Measurements from ENCODE around the gene PRCD.
"Not testable (repeated sequence)": the region's sequence is repeated elsewhere in the genome, so short reads cannot be mapped to it uniquely, and the experiment has no call there.

Gene PRCD

DNA sequence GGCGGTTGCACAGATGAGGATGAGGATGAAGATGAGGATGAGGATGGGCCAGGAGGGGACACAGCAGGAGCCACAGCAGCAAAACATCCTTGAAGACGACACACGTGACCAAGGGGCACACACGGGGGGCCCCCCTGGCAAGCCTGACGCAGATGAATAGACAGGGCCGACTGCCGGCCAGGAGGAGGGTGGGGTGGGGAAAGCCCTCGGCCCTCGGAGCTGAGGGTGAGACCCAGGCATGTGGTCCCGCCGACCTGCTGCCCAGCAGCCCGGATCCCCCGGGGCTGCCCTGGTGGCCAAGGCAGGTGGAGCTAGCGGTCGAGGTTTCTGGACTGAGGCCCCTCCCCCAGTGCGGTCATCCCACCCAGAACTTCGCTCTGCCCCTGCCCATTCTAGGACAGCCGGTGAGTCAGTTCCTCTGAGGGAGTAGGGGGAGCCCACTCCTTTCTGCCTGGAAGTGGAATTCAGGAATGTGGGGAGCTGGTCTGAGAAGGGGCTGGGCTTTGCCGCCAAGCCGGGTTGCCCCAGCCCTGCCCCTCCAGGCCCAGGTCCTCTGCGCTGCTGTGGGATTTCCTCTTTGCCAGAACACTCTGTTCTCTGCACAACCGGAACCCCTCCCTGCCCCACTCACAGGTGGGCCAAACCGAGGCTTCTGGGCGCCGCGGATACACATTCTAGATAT is 12.3 kb upstream of the PRCD start:
- DNase-seq (ENCODE audit: low read depth) = peak; percentile 92

DNA sequence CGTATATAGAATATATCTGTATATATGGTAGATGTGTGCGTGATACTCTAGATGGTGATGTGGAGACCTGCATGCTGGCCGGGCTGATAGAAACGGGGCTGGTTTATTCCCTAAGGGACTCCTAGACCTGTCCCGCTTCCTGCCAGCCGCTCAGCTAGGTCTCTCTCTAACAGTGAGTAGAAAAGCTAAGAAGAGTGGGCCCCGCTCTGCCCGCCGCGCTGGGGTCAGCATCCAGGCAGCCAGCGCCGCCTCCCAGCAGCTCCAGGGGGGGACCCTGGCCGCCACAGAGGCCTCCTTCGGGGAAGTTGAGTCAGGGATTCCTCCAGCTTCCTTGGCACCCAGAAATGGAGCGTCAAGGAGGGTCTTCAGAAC is 11.7 kb upstream of the PRCD start:
- DNase-seq (ENCODE audit: low read depth) = no peak

DNA sequence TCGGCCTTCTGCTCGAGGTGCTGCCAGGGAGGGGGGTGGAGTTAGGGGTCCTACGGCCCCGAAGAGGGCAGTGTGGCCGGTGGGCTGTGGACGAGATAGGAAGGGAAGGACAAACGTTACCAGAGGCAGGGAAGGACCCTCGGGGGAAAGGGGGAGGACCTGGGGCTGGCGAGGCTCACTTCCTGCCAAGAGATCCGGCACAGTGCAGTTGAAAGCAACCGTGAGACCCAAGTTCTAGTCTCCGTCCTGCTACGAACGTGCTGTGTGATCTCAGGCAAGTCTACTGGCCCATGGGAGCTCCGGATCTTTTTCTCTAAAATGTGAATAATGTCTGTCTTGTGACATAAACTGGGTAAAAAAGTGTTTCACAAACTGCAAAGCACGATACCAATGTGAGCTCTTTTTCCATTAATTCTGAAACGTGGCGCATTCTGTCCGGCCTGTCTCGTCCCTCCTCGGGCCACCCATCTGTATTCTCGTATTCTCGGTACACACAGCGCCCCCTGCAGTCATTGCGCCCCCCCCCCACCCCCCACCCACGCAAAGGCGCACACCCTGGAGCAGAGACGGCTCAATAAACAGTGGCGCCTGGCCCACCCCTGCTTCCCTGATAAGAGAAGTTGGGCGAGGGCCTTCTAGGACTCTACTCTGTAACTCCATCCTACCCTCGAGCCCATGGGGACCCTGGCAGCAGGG is 11.2 kb upstream of the PRCD start:
- no peak for DNase-seq (ENCODE audit: low read depth)

DNA sequence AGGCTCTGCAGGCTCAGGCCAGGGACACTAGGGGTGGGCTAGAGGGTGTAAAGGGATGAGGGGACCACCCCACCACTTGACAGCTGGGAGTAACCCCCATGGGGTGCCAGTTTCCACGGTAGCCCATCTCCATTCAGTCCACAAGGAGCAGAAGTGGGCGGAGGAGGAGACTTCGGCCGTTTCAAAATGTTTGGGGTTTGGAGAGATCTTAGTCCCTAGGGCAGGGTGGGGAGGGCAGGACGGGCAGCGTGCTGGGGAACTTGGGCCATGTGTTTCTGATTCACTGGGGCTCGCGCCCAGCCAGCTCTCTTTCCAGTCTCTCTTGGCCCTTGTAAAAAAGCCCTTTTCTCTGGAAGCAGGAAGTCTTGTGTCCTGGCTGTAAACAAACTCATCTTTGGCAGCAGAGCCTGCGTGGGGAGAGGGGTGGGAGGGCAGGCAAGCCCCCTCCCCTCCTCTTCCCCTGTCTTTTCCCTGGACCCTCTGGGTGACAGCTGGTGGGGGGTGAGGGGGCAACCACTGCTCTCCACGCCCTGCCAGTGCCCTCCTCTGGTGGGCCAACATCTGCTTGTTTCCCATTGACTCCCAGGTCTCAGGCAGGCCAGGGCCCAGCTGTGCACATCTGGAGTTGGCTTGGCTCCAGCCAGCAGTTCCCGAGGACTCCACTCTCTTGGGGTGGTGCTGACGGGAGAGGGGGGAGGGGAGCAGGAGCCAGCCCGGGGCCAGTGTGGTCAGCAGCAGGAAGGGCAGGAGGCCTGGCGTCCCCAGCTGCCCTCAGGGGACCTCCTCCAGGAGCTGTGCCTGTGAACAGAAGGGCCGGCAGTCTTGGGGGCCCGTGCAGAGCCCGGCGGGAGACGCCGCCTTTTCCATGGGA is 10.4 kb upstream of the PRCD start:
- peak; percentile 85 for DNase-seq (ENCODE audit: low read depth)

DNA sequence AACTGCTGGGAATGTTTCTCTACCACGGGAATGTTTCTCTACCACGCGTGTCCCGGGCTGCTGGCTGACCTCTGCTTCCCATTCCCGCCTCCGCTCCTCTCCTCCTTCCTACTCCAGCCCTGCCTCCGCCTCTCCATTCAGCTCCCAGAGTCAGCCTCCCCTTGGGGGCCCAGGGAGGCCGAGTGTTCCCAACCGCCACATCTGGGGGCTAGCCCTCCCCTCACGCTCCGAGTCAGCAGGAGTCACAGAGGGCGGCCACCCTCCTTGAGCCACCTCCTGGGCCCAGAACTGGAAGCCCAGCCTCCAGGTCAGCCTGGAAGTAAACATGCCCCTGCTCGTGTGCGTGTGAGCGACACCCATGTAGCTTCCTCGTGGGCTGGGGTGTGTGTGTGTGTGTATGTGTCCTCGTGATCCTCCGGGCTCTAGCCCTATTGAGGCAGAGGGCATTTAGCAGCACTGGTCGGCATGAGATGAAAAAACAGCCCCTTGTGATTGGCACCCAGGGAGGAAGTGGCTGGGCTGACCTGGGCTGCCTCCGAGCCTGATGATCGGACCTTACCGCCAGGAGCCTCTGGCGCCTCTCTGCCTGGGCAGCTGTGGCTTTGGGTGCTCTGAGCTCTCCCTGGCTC is 9.6 kb upstream of the PRCD start:
- DNase-seq (ENCODE audit: low read depth) = peak; percentile 60

DNA sequence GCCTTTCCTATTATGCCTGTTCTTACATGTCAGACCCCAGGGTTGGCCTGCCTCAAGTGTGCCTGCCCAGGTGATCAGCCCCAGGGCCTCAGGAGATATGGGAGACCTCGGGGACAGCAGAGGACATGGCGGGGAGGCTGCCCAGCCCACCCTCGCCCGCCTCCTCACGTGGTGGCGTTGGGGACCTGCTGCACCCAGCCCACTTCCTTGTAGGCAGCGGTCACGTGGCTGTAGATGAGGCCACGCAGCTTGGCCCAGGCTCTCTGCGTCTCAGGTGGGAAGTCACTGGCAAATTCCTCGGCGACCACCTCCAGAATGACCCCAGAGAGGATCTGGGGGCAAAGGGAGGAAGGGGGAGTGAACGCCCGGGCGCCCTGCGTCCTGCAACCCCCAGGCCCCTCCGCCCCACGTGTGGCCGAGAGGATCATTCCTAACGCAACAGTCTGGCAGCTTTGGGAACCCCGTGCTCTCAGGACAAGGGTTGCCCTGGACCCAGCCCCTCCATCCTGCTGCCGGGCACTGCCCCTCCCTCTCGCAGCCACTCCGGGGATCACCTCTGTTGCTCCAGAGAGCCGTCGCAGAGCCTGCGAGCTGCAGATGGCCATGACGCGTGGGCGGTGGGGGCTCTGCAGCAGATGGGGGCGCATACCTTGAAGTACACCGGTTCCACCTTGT is 8.9 kb upstream of the PRCD start:
- no peak for DNase-seq (ENCODE audit: low read depth)

DNA sequence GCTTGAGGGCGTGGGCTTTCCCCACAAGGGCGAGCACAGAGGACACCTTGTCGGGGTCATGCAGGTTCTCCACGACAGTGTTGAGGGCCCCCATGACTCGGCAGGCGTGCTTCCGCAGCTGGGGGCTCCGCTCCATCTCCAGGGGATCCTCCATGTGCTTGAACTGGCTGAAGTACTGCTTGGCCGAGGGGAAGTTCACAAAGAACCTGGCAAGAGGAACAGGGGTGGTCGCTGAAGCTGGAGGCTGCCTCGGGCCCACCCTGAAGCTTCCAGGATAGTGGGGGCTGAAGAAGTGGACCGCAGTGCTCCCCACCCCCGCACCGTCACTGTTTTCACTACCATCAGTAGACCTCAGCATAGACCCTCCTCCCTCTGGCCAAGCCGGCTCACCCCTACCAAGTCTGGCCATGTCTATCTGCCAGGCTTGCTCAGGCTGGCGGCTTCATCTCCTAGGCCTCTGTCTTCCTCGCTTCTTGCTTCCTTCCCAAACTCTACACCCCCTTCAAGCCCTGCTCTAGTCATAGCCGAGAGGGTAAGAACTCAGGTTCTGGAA is 8.3 kb upstream of the PRCD start:
- no peak for DNase-seq (ENCODE audit: low read depth)

DNA sequence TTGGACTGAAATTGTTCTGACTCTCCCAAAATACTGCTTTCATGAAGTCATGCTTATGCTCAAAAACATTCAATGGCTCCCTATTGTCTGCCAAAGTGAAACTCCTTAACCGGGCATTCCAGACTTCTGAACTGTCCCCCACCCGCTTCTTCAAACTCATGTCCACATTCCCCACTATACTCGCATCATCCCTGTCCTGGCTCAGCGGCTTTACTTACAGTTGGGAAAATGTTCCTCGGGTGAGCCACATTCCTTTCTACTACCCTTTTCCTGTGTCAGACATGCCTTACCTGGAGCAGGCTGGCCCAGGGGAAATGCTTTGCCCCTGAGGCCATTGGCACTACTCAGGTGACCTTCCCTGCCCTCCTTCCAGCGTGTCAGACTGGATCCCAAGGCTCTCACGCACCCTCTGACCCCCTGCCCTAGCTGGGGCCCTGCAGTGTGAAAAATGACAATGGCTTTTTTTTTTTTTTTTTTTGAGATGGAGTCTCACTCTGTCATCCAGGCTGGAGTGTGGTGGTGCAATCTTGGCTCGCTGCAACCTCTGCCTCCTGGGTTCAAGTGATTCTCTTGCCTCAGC is 7.7 kb upstream of the PRCD start:
- peak; percentile 42 for DNase-seq (ENCODE audit: low read depth)

DNA sequence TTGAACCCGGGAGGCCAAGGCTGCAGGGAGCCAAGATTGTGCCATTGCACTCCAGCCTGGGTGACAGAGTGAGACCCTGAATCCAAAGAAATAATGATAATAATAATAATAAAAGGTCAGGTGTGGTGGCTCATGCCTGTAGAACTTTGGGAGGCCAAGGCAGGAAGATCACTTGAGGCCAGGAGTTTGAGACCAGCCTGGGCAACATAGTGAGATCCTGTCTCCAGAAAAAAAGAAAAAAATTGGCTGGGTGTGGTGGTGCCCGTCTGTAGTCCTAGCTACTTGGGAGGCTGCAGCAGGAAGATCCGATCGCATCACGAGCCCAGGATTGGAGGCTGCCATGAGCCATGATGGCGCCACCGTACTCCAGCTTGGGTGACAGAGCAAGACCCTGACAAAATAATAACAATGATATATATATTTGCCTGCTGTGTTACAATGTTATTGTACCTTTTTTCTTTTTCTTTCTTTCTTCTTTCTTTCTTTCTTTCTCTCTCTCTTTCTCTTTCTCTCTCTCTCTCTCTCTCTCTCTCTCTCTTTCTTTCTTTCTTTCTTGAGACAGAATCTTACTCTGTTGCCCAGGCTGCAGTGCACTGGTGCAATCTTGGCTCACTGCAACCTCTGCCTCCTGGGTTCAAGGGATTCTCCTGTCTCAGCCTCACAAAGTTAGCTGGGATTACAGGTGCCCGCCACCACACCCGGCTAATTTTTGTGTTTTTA is 6.0 kb upstream of the PRCD start:
- DNase-seq (ENCODE audit: low read depth) = not testable (repeated sequence)

DNA sequence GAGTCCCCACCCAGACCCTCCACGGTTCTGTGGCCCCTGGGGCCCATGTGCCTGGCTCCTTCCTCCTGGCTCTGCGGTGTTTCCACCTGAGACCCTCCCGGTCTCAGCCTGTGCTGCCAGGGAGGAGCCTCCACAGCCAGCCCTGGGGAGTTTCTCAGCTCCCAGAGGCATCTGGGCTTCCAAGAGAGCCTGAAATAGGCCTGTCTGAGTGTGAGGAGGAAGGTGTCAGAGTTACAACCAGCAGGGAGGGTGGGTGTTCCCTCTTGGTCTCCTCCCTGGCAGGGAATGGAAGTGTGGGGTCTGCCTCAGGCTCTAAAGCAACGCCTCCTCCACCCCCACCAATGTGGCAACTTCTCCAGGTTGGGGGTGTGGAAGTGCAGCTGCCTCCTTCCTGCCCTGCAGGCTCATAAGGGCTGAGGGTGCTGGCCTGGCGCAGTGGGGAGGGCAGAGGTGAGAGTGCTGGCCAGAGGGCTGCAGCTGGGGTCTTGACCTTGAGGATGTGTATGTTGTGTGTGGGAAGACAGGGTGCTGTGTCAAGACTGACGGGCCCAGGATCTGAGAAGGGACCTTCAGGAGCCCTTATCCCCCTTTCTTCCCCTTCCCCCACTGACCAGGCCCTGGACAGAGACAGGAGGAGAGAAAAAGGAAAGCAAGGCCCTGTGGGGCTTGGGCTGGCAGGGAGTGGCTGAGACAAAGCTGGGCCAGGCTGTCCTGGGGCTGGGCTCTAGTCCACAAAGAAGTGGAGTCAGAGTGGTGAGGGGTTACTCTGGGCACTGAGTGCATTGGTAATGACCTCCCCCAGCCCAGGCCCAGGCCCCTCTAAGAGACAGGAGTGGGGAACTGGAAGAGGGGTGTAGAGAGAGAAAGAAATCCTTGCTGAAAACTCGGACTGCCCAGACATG is 4.8 kb upstream of the PRCD start:
- DNase-seq (ENCODE audit: low read depth) = no peak

DNA sequence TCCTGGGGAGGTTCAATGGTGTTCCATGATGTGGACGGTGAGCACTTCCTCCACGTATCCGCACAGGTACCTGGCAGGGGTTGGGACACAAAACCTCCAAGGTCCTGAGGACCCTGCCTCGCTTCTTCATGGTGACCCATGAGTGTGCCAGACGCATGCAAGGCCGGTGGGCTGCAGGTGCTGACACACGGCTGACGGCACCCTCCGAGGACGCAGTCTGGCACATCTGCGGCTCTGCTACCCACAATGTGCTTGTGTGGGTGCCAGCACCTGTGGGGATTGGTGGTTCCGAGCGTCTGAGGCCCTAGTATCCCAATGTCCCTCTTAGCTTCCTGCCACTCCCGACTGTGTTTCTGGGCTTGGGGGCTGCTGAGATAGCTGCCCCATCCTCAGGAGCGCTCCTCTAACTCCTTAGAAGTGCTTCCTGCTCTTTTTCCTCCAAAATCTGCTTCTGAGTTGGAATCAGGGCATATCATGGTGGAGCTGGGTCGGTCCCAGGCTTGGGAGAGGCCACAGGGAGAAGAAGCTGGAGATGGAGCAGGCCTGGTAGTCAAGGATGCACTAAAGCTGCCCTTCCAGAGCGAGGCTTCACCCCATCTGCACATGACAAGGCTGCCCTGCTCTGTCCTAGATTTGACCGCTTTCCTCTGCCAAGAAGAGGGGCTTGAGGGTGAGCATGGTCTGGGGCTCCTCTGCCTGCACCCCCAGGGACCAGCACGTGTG is 3.9 kb upstream of the PRCD start:
- DNase-seq (ENCODE audit: low read depth) = no peak

DNA sequence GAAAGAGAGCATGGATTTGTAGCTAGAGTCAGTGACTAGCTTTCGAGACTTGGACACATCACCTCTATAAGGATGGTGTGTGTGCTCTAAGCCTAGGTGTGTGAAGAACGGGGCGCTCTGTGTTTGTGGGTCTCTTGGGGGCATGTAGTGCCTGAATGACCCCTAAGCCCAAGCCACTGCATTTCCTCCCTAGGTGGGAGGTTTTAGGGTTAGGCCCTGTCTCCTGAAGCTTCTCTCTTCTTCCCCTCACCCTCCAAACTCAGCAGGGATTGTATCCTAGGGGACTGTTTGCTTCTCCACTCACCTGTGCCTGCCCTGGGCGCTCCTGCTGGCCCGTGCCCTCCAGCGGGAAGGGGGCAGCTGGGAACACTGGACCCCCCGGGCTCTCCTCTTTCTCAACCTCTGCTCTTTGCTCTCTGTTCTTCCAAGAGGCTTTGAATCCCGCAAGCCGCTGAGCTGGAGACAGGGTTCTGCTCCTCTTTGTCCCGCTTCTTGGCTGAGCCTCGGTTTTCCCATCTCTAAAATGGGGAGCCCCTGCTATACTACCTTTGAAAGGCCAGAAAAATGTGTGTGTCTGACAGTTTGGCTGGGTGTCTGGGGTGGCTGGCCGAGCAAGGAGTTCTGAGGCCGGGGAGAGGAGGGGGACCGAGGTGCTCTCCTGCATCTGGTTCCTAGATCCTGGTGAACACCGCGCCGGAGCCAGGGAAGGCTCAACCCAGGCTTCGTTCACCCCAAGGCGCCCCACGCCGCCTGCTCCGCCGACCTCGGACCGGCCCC is 3.1 kb upstream of the PRCD start:
- no peak for DNase-seq (ENCODE audit: low read depth)

DNA sequence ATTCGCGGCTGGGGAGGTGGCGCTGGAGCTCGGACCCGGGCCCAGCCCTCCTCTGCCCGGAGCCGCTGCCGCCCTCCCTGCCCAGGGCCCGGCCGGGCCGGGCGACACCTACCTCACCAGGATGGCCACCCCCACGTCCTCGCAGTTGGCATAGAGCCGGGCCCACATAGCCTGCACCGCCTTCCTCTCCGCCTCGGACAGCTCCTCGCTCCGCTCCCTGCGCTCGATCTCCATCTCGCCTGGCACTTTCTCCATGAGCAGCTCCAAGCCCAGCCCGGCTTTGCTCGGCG is 2.6 kb upstream of the PRCD start:
- DNase-seq (ENCODE audit: low read depth) = no peak

DNA sequence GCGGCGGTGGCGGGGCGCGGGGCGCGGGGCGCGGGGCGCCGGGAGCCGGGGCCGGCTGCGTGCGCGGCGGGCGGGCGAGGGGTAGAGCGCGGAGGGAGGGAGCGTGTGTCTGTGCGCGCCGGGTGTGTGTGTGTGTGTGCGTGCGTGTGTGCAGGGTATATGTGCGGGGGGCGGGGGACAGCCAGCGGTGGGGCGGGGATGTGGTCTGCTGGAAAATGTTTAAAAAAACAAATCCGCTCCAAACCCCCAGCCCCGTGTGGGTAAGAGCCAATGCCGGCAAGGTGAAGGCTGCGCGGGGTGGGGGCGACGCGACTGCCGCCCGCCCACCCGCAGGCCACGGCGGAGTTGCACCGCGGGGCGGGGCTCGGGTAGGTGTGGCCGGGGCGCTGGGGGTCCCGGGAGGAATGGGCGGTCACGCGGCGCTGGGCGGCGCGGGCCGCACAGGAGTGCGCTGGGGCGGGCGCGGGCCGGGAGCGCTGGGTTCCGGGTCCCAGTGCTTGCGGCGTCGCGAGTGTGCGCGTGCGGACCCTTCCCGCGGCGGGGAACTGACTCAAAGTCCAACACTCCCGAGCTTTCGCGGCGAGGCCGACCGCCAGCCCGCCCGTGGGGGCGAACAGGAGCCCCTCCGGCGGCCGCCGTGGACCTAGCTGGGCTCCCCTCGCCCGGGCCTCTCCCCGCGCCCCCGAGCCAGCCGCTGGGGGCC is 2.1 kb upstream of the PRCD start, which contains the start of gene CYGB:
Gene CYGB, minus strand, starts transcription at position 132 of the 703 bp plus-strand sequence. CDS start 167 bp downstream, outside the sequence.
- no peak for DNase-seq (ENCODE audit: low read depth)

DNA sequence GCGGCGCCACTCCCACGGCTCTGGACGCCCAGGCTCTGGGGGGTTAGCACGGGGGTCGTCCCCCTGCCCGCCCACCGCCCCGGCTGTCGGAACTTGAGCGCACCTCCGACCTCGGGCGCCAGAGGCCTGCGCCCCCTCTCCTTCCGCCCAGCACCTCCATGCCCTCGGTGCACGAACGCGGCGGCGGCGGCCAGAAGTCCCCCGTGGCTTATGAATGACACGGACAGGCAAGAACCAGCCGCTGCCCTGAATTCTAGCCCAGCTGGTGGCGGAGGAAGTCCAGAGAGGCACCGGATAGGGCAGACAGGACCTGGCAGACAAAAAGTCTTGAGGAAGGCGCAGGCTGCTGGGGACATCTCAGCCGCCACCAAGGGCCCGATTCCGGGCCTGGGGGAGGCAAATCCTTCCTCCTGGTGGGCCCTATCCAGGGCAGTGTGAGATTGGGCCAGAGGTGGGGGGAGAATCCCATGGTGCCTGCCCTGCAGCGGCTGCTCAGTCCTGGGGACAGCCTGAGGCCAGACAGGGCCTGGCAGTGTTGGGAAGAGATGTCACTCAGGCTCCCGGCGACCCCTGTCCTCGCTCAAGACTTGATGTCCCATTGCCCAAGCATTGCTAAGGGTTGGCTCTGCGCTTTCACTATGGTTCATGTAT is 1.4 kb upstream of the PRCD start:
- DNase-seq (ENCODE audit: low read depth) = no peak

DNA sequence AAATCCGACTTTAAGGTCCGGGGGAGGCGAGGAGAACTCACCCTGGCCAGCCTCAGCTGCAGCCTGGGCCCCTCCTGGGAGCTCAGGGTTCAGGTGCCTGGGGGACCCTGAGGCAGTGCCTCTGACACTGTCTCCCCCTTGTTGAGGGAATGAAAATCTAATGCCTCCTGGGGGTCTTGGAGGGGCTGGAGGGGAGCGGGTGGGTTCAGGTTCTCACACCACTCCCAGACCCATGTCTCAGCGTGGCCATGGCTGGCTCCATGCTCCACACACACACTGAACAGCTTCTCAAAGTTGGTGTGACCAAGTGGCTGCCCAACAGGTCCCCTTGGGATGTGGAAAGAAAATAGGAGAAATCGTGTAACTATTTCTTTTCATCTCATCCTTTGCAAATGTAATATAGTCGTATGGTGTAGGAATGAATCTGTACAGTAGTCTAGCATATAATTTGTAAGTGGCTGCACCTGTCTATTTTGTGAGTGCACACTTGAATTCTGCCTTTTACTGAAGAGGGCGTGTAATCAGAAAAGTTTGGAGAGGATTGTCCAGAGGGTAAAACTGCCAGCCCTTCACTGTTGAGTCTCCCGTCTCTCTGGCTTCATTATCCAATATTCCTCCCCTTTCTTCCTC is 788 bp upstream of the PRCD start:
- DNase-seq (ENCODE audit: low read depth) = no peak

Measured in ELR (cell line).